Femur (tissue), 1 donor: ENCODE measurements around the gene HS6ST2.

Source experiments
- DNase-seq: peaks from one replicate; pipeline ENCODE4 v3.0.0-alpha.2; 2017

HS6ST2 gene

GRCh38 chrX:132738951-132739350, 219.5 kb downstream of the HS6ST2 start:
- DNase-seq, result no peak

- no peak for DNase-seq
These were observed 220.7 kb downstream of the HS6ST2 start for GRCh38 chrX:132737743-132738142.

GRCh38 chrX:132732236-132732635, 226.2 kb downstream of the HS6ST2 start:
- no peak for DNase-seq

GRCh38 chrX:132730726-132731125, 227.7 kb downstream of the HS6ST2 start:
- no peak for DNase-seq

- no peak for DNase-seq
These were observed 228.2 kb downstream of the HS6ST2 start for GRCh38 chrX:132730266-132730665.

- no peak for DNase-seq
These were observed 230.1 kb downstream of the HS6ST2 start for GRCh38 chrX:132728296-132728695.

GRCh38 chrX:132718431-132718958, 239.9 kb downstream of the HS6ST2 start:
- DNase-seq, result no peak

GRCh38 chrX:132716006-132716405, 242.4 kb downstream of the HS6ST2 start:
- DNase-seq, result no peak

GRCh38 chrX:132714913-132715312, 243.5 kb downstream of the HS6ST2 start:
- no peak for DNase-seq

- DNase-seq, result no peak
These were observed 246.1 kb downstream of the HS6ST2 start for GRCh38 chrX:132712350-132712749.

GRCh38 chrX:132710656-132711155, 247.7 kb downstream of the HS6ST2 start:
- DNase-seq, result no peak

GRCh38 chrX:132708529-132708928, 249.9 kb downstream of the HS6ST2 start:
- no peak for DNase-seq

GRCh38 chrX:132704769-132705168, 253.7 kb downstream of the HS6ST2 start:
- DNase-seq, result no peak

- DNase-seq, result no peak
These were observed 264.0 kb downstream of the HS6ST2 start for GRCh38 chrX:132694382-132694781.

GRCh38 chrX:132692526-132692925, 265.9 kb downstream of the HS6ST2 start:
- DNase-seq, result no peak

GRCh38 chrX:132692066-132692465, 266.4 kb downstream of the HS6ST2 start:
- no peak for DNase-seq

GRCh38 chrX:132689612-132690563, 268.5 kb downstream of the HS6ST2 start:
- DNase-seq, result no peak

- no peak for DNase-seq
These were observed 273.2 kb downstream of the HS6ST2 start for GRCh38 chrX:132685276-132685675.

GRCh38 chrX:132677233-132677716, 281.2 kb downstream of the HS6ST2 start:
- DNase-seq, result no peak

GRCh38 chrX:132676561-132677186, 281.8 kb downstream of the HS6ST2 start:
- no peak for DNase-seq

- DNase-seq, result no peak
These were observed 282.3 kb downstream of the HS6ST2 start for GRCh38 chrX:132676102-132676501.

GRCh38 chrX:132673331-132673730, 285.1 kb downstream of the HS6ST2 start:
- no peak for DNase-seq

- DNase-seq, result no peak
These were observed 287.2 kb downstream of the HS6ST2 start for GRCh38 chrX:132671229-132671641.

GRCh38 chrX:132669142-132669541, 289.3 kb downstream of the HS6ST2 start:
- DNase-seq, result no peak
